Measurements from ENCODE around the gene MMD2.

Gene MMD2

GRCh38 chr7:4871056-4871680, 87.8 kb downstream of the MMD2 start:
- no peak for DNase-seq (ENCODE audit: low spot score)

- no peak for DNase-seq (ENCODE audit: low spot score)
Measured at GRCh38 chr7:4868493-4868892, 90.5 kb downstream of the MMD2 start.

GRCh38 chr7:4866528-4867496, 92.2 kb downstream of the MMD2 start:
- no peak for DNase-seq (ENCODE audit: low spot score)

- DNase-seq (ENCODE audit: low spot score) = no peak
Measured at GRCh38 chr7:4862156-4862555, 96.8 kb downstream of the MMD2 start.

- no peak for DNase-seq (ENCODE audit: low spot score)
Measured at GRCh38 chr7:4861673-4862072, 97.3 kb downstream of the MMD2 start, which contains the start of gene PAPOLB. PAPOLB (minus strand) TSS chr7:4862030; CDS start chr7:4861810, 220 bp downstream.

- no peak for DNase-seq (ENCODE audit: low spot score)
Measured at GRCh38 chr7:4861227-4861626, 97.8 kb downstream of the MMD2 start.

- no peak for DNase-seq (ENCODE audit: low spot score)
Measured at GRCh38 chr7:4857189-4857588, 101.8 kb downstream of the MMD2 start.

GRCh38 chr7:4856336-4857057, 102.5 kb downstream of the MMD2 start:
- no peak for DNase-seq (ENCODE audit: low spot score)
